Measurements from ENCODE around the gene EIF1. TPM values are rescaled to one million over a fixed set of nuclear protein-coding genes. Genes with fewer than 3 reads are reported as not detected.

The EIF1 gene
- total and polyA plus RNA-seq, 2 donors from 2014 or later: 842 to 1,166 TPM

GRCh38 chr17:41734949-41735313 is 46.2 kb downstream of the EIF1 start:
- Histone ChIP-seq H3K27ac (ENCODE audit: low read depth in 2 of 2, low read length in 2 of 2) (no peak overlapping the region), H3K36me3 (ENCODE audit: control insufficient read depth in 2 of 3, insufficient read depth in 3 of 3, low read length in 3 of 3) (no peaks in the 10 kb centered on the region), H3K9ac (ENCODE audit: low read length in 3 of 3) (no peak overlapping the region), H3K27me3 (ENCODE audit: control insufficient read depth, insufficient read depth, low read length) (peaks cover 5% of the 10 kb centered on the region), H3K9me3 (ENCODE audit: control insufficient read depth in 2 of 3, insufficient read depth in 1 of 3, low read length in 3 of 3) (no peaks in the 10 kb centered on the region), H3K4me3 (ENCODE audit: low read length in 3 of 3) (peak overlapping the region in 2 of 3 donors; percentile 34 to 58), H3K4me1 (ENCODE audit: control insufficient read depth in 2 of 3, insufficient read depth in 2 of 3, low read depth in 1 of 3, low read length in 3 of 3) (peaks cover 0 to 8% (median 0%) of the 10 kb centered on the region in 3 donors)
- no peak for FAIRE-seq
- DNase-seq: peak in 2 of 5 donors; percentile 63 to 66
- TF ChIP-seq CTCF (IDR thresholded peaks at IDR 0.05; ENCODE audit: borderline replicate concordance, extremely low read depth, insufficient read depth): no peak
- intact Hi-C loops (cut with DNase I): loop anchor here (5.0 kb wide), 1 partner anchor 67 kb away; no protein-coding TSS in a partner anchor

- no peak overlapping the region for H3K4me3 ChIP-seq (ENCODE audit: low read length in 3 of 3)
- no peak for TF ChIP-seq CTCF (IDR thresholded peaks at IDR 0.05; ENCODE audit: borderline replicate concordance, extremely low read depth, insufficient read depth)
- intact Hi-C loops (cut with DNase I): loop anchor here (5.0 kb wide), 1 partner anchor 67 kb away; no protein-coding TSS in a partner anchor
- H3K9me3 ChIP-seq (ENCODE audit: control insufficient read depth in 2 of 3, insufficient read depth in 1 of 3, low read length in 3 of 3): no peaks in the 10 kb centered on the region
- H3K9ac ChIP-seq (ENCODE audit: low read length in 3 of 3): no peak overlapping the region
- H3K36me3 ChIP-seq (ENCODE audit: control insufficient read depth in 2 of 3, insufficient read depth in 3 of 3, low read length in 3 of 3): no peaks in the 10 kb centered on the region
- H3K27me3 ChIP-seq (ENCODE audit: control insufficient read depth, insufficient read depth, low read length): peaks cover 5% of the 10 kb centered on the region
- DNase-seq (no peak), FAIRE-seq (no peak)
- no peak overlapping the region for H3K27ac ChIP-seq (ENCODE audit: low read depth in 2 of 2, low read length in 2 of 2)
- peaks cover 0 to 8% (median 0%) of the 10 kb centered on the region in 3 donors for H3K4me1 ChIP-seq (ENCODE audit: control insufficient read depth in 2 of 3, insufficient read depth in 2 of 3, low read depth in 1 of 3, low read length in 3 of 3)
Measured at GRCh38 chr17:41735744-41736143, 47.1 kb downstream of the EIF1 start.

GRCh38 chr17:41736983-41737679 is 48.4 kb downstream of the EIF1 start:
- no peak for TF ChIP-seq CTCF (IDR thresholded peaks at IDR 0.05; ENCODE audit: borderline replicate concordance, extremely low read depth, insufficient read depth)
- Histone ChIP-seq H3K36me3 (ENCODE audit: control insufficient read depth in 2 of 3, insufficient read depth in 3 of 3, low read length in 3 of 3) (no peaks in the 10 kb centered on the region), H3K9ac (ENCODE audit: low read length in 3 of 3) (no peak overlapping the region), H3K27me3 (ENCODE audit: control insufficient read depth, insufficient read depth, low read length) (peaks cover 5% of the 10 kb centered on the region), H3K4me1 (ENCODE audit: control insufficient read depth in 2 of 3, insufficient read depth in 2 of 3, low read depth in 1 of 3, low read length in 3 of 3) (peaks cover 0 to 8% (median 0%) of the 10 kb centered on the region in 3 donors), H3K9me3 (ENCODE audit: control insufficient read depth in 2 of 3, insufficient read depth in 1 of 3, low read length in 3 of 3) (no peaks in the 10 kb centered on the region), H3K4me3 (ENCODE audit: low read length in 3 of 3) (no peak overlapping the region), H3K27ac (ENCODE audit: low read depth in 2 of 2, low read length in 2 of 2) (no peak overlapping the region)
- intact Hi-C loops (cut with DNase I): loop anchor here (5.0 kb wide), 1 partner anchor 65 kb away; no protein-coding TSS in a partner anchor
- DNase-seq (no peak), FAIRE-seq (no peak)
